Liver (tissue), 9 donors: ENCODE measurements around the gene NUP50. TPM values are rescaled to one million over a fixed set of nuclear protein-coding genes. Genes with fewer than 3 reads are reported as not detected.

Experiments used
- DNase-seq: peaks from one replicate; pipeline ENCODE4 v3.0.0-alpha.2; 2017; ENCODE audit warnings: low spot score
- H3K27ac ChIP-seq, 2 donors: one replicate each; pipeline ENCODE4 v1.7.0; 2013; ENCODE audit warnings: inconsistent platforms in 2 of 2, low read length in 2 of 2, control low read depth in 1 of 2, low read depth in 1 of 2, mild to moderate bottlenecking in 1 of 2
- H3K27me3 ChIP-seq, 4 donors: one replicate each; pipeline versions ENCODE4 v1.6.1 to v1.7.0; 2013; ENCODE audit warnings: low read length in 3 of 4, inconsistent platforms in 1 of 4, mild to moderate bottlenecking in 1 of 4, moderate library complexity in 1 of 4; ENCODE audit not compliant: control insufficient read depth in 4 of 4, insufficient read depth in 4 of 4
- H3K36me3 ChIP-seq, 4 donors: one replicate each; pipeline versions ENCODE4 v1.6.1 to v1.7.0; 2013; ENCODE audit warnings: low read length in 3 of 4, mild to moderate bottlenecking in 3 of 4, low read depth in 1 of 4, moderate library complexity in 1 of 4; ENCODE audit not compliant: control insufficient read depth in 4 of 4, insufficient read depth in 3 of 4
- H3K4me1 ChIP-seq, 4 donors: one replicate each; pipeline versions ENCODE4 v1.6.1 to v1.7.0; 2013; ENCODE audit warnings: low read length in 3 of 4, mild to moderate bottlenecking in 3 of 4, moderate library complexity in 1 of 4; ENCODE audit not compliant: control insufficient read depth in 4 of 4, insufficient read depth in 4 of 4
- H3K4me3 ChIP-seq, 3 donors: one replicate each; pipeline versions ENCODE4 v1.6.1 to v1.7.0; 2013; ENCODE audit warnings: low read length in 3 of 3, control low read depth in 1 of 3, low read depth in 1 of 3, mild to moderate bottlenecking in 1 of 3
- H3K9ac ChIP-seq, 2 donors: one replicate each; pipeline ENCODE4 v1.7.0; 2013; ENCODE audit warnings: low read length in 2 of 2, mild to moderate bottlenecking in 2 of 2, moderate library complexity in 2 of 2, control low read depth in 1 of 2, low read depth in 1 of 2
- H3K9me3 ChIP-seq, 4 donors: one replicate each; pipeline versions ENCODE4 v1.6.1 to v1.7.0; 2013; ENCODE audit warnings: low read length in 3 of 4; ENCODE audit not compliant: control insufficient read depth in 4 of 4
- ATF3 ChIP-seq: IDR thresholded peaks from 2 replicates; pipeline ENCODE4 v1.6.1; 2016; ENCODE audit warnings: antibody characterized with exemption
- FOXA1 ChIP-seq: IDR thresholded peaks from 2 replicates; pipeline ENCODE4 v1.6.1; 2016; ENCODE audit warnings: antibody characterized with exemption
- FOXA2 ChIP-seq: IDR thresholded peaks from 2 replicates; pipeline ENCODE4 v1.6.1; 2016; ENCODE audit warnings: antibody characterized with exemption
- HNF4A ChIP-seq, 2 donors: conservative IDR thresholded peaks; 2 replicates each; pipeline ENCODE4 v1.6.1; 2016; ENCODE audit warnings: antibody characterized with exemption in 2 of 2, mild to moderate bottlenecking in 2 of 2
- HNF4G ChIP-seq: IDR thresholded peaks from 2 replicates; pipeline ENCODE4 v1.6.1; 2016; ENCODE audit warnings: antibody characterized with exemption
- MAX ChIP-seq: IDR thresholded peaks from 2 replicates; pipeline ENCODE4 v1.6.1; 2016; ENCODE audit warnings: antibody characterized with exemption
- NR2F2 ChIP-seq: IDR thresholded peaks from 2 replicates; pipeline ENCODE4 v1.6.1; 2016; ENCODE audit warnings: antibody characterized with exemption
- RAD21 ChIP-seq, 2 donors: IDR thresholded peaks; 2 replicates each; pipeline ENCODE4 v1.6.1; 2016; ENCODE audit warnings: antibody characterized with exemption in 2 of 2, mild to moderate bottlenecking in 2 of 2
- SP1 ChIP-seq: IDR thresholded peaks from 2 replicates; pipeline ENCODE4 v1.6.1; 2018; ENCODE audit warnings: antibody characterized with exemption, mild to moderate bottlenecking
- TAF1 ChIP-seq: conservative IDR thresholded peaks from 2 replicates; pipeline ENCODE4 v1.6.1; 2016; ENCODE audit warnings: antibody characterized with exemption, mild to moderate bottlenecking
- YY1 ChIP-seq: IDR thresholded peaks from 2 replicates; pipeline ENCODE4 v1.6.1; 2016; ENCODE audit warnings: antibody characterized with exemption, mild to moderate bottlenecking
- ZBTB33 ChIP-seq: IDR thresholded peaks from 2 replicates; pipeline ENCODE4 v1.6.1; 2016; ENCODE audit warnings: antibody characterized with exemption
- WGBS: extraction: QIAGEN DNeasy Blood & Tissue Kit; methylation state at CpG from one replicate; pipeline ENCODE4 v1.1.7; 2013; 5-methylcytosine and 5-hydroxymethylcytosine counted together
- polyA plus RNA-seq, 2 donors: library from polyadenylated mRNA; stranded (reverse) in 1 of 2; unstranded in 1 of 2; fragments of 200-250 nt in 1 of 2; fragments of >200 nt in 1 of 2; fragmentation: Nextera tagmentation in 1 of 2; extraction: Ambion mirVana in 1 of 2; gene quantifications; one replicate each; pipeline versions ENCODE4 v1.2.1 to v1.2.3, GENCODE V29; 2013 to 2015
- total RNA-seq, 2 donors: library from RNA; depleted of rRNA; stranded (reverse); fragments of >200 nt; gene quantifications; one replicate each; pipeline ENCODE4 v1.2.3, GENCODE V29; 2014
- TF ChIP-seq, protein P1 (sequence below): fragments of 150-350 bp; IDR thresholded peaks from 2 replicates; pipeline ENCODE4 v1.5.1; 2017; ENCODE audit warnings: improper control_type of control experiment, low read depth, low read length; ENCODE audit not compliant: missing input control
- TF ChIP-seq, protein P2 (sequence below): IDR thresholded peaks from 2 replicates; pipeline ENCODE4 v1.6.1; 2016; ENCODE audit warnings: antibody characterized with exemption, mild to moderate bottlenecking
- donor health status: healthy.
- donor health status: healthy.
- donor health status: healthy.
- donor health status: healthy.
- donor health status: healthy.

The NUP50 gene
- total and polyA plus RNA-seq, 4 donors: 8.7 to 48.2 (median 24.8) TPM

DNA sequence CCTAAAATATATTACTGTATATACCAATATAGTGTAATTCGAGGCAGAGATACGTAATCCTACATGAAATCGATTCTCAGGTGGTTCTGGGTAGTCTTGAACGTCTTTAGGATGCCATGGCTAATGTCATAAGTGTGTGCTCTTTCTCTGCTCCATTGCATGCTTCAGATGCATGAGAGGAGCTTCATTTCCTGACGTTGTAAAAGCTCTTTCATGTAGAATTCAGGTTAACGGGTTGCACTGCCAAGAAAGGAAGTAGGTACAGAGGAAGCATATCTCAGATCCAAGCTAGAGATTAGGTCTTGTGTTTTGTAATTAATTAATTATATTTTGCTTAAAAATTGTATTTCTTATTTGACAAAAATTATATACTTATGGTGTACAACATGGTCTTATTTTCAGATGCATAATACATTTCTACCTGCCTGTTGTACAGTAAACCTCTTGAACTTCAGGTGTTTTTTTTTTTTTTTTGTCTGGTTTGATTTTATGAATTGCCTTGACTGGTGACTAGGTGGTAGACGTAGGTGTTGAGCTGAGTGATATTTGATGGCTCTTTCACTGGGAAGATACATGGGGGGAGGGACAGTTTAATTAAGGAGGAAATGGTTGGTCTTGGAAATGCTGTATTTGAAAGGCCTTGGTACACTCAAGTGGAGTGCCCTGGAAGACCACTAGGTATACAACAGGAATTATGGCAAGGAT lies 9.3 kb downstream of the NUP50 start (continued):
- TF ChIP-seq, protein P1, sequence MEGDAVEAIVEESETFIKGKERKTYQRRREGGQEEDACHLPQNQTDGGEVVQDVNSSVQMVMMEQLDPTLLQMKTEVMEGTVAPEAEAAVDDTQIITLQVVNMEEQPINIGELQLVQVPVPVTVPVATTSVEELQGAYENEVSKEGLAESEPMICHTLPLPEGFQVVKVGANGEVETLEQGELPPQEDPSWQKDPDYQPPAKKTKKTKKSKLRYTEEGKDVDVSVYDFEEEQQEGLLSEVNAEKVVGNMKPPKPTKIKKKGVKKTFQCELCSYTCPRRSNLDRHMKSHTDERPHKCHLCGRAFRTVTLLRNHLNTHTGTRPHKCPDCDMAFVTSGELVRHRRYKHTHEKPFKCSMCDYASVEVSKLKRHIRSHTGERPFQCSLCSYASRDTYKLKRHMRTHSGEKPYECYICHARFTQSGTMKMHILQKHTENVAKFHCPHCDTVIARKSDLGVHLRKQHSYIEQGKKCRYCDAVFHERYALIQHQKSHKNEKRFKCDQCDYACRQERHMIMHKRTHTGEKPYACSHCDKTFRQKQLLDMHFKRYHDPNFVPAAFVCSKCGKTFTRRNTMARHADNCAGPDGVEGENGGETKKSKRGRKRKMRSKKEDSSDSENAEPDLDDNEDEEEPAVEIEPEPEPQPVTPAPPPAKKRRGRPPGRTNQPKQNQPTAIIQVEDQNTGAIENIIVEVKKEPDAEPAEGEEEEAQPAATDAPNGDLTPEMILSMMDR: no peak
- no peak for TF ChIP-seq HNF4G
- TF ChIP-seq SP1: no peak
- no peak for TF ChIP-seq TAF1
- TF ChIP-seq HNF4A (conservative IDR thresholded peaks at IDR 0.05): no peak

DNA sequence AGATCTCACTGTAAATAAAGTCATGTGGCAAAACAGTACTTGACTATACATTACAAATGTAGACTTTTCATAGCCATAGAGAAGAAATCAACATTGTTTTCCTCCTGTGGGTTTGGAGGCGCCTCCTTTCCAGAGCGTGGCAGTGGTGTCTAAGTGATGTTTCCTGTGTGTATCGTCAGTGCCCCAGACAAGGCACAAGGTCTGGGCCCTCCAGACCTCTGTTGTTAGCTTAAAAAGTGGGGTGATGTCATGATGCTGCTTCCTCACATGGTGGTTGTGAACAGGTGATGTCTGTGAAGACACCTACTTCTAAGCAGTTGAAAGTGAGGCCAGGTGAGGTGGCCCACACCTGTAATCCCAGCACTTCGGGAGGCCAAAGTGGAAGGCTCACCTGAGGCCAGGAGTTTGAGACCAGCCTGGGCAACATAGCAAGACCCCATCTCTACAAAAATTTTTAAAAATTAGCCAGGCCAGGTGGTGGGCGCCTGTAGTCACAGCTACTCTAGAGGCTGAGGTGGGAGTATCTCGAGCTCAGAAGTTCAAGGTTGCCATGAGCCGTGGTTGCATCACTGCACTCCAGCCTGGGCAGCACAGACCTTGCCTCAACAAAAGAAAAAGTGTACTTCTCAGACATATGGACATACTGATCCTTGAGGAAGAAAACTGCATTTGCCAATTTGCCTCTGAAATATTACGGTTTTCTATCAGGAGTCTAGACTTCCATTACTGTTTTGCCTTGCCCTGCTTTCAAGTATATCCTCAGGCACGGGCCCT lies 15.7 kb downstream of the NUP50 start:
- Histone ChIP-seq H3K36me3 (peaks cover 8 to 48% (median 40%) of the 10 kb centered on the region in 4 donors), H3K9ac (no peak overlapping the region), H3K4me1 (peaks cover 0 to 3% (median 0%) of the 10 kb centered on the region in 4 donors), H3K27me3 (no peaks in the 10 kb centered on the region), H3K9me3 (no peaks in the 10 kb centered on the region), H3K4me3 (no peak overlapping the region), H3K27ac (no peak overlapping the region)
- WGBS: 88% methylated on average over 9 of the region's 9 CpGs
- TF ChIP-seq NR2F2: no peak
- TF ChIP-seq FOXA2: no peak
- no peak for TF ChIP-seq HNF4A (conservative IDR thresholded peaks at IDR 0.05)
- TF ChIP-seq, protein P2, sequence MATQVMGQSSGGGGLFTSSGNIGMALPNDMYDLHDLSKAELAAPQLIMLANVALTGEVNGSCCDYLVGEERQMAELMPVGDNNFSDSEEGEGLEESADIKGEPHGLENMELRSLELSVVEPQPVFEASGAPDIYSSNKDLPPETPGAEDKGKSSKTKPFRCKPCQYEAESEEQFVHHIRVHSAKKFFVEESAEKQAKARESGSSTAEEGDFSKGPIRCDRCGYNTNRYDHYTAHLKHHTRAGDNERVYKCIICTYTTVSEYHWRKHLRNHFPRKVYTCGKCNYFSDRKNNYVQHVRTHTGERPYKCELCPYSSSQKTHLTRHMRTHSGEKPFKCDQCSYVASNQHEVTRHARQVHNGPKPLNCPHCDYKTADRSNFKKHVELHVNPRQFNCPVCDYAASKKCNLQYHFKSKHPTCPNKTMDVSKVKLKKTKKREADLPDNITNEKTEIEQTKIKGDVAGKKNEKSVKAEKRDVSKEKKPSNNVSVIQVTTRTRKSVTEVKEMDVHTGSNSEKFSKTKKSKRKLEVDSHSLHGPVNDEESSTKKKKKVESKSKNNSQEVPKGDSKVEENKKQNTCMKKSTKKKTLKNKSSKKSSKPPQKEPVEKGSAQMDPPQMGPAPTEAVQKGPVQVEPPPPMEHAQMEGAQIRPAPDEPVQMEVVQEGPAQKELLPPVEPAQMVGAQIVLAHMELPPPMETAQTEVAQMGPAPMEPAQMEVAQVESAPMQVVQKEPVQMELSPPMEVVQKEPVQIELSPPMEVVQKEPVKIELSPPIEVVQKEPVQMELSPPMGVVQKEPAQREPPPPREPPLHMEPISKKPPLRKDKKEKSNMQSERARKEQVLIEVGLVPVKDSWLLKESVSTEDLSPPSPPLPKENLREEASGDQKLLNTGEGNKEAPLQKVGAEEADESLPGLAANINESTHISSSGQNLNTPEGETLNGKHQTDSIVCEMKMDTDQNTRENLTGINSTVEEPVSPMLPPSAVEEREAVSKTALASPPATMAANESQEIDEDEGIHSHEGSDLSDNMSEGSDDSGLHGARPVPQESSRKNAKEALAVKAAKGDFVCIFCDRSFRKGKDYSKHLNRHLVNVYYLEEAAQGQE: no peak
- no peak for TF ChIP-seq MAX
- no peak for TF ChIP-seq ZBTB33
- TF ChIP-seq YY1: no peak
- TF ChIP-seq ATF3: no peak
- TF ChIP-seq FOXA1: no peak
- TF ChIP-seq RAD21 (IDR thresholded peaks at IDR 0.05): no peak
- no peak for DNase-seq
